Measurements from ENCODE around the gene COG2. TPM values are rescaled to one million over a fixed set of nuclear protein-coding genes. Genes with fewer than 3 reads are reported as not detected.

COG2 gene
- total RNA-seq, 1 donor from 2014 or later, result 8.4 TPM

DNA sequence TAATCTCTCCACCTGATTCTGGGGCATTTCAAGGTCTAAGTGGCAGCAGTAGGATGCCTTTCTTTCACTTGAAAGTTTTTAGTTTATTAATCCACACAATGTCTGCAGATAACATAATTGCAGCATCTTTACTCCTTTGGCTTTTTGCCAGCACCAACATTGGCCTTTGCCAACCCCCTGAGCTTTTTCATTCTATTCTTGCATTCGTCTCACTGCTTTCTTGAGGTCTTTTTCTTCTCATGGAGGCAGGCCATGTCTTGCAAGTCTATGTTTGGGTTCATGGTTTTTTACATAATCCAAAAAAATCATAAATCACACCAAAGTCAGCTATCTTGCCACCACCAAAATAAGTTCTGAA, 30.4 kb upstream of the COG2 start:
- no peaks in the 10 kb centered on the region for H3K27me3 ChIP-seq
- intact Hi-C loops (cut with DNase I), result no loop called here
- no peaks in the 10 kb centered on the region for H3K4me1 ChIP-seq
- TF ChIP-seq, protein P1, sequence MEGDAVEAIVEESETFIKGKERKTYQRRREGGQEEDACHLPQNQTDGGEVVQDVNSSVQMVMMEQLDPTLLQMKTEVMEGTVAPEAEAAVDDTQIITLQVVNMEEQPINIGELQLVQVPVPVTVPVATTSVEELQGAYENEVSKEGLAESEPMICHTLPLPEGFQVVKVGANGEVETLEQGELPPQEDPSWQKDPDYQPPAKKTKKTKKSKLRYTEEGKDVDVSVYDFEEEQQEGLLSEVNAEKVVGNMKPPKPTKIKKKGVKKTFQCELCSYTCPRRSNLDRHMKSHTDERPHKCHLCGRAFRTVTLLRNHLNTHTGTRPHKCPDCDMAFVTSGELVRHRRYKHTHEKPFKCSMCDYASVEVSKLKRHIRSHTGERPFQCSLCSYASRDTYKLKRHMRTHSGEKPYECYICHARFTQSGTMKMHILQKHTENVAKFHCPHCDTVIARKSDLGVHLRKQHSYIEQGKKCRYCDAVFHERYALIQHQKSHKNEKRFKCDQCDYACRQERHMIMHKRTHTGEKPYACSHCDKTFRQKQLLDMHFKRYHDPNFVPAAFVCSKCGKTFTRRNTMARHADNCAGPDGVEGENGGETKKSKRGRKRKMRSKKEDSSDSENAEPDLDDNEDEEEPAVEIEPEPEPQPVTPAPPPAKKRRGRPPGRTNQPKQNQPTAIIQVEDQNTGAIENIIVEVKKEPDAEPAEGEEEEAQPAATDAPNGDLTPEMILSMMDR (IDR thresholded peaks at IDR 0.05), result no peak
- no peak overlapping the region for H3K4me3 ChIP-seq
- no peak for DNase-seq (ENCODE audit: low spot score in 2 of 2)
- H3K36me3 ChIP-seq, result no peaks in the 10 kb centered on the region
- H3K9me3 ChIP-seq, result no peaks in the 10 kb centered on the region
- no peak overlapping the region for H3K27ac ChIP-seq

GRCh38 chr1:230612651-230613050, 29.6 kb upstream of the COG2 start:
- Histone ChIP-seq H3K36me3 (no peaks in the 10 kb centered on the region), H3K4me3 (no peak overlapping the region), H3K27me3 (no peaks in the 10 kb centered on the region), H3K4me1 (no peaks in the 10 kb centered on the region), H3K27ac (no peak overlapping the region), H3K9me3 (no peaks in the 10 kb centered on the region)
- intact Hi-C loops (cut with DNase I), result no loop called here
- no peak for DNase-seq (ENCODE audit: low spot score in 2 of 2)
- TF ChIP-seq, protein P1 (IDR thresholded peaks at IDR 0.05), result no peak

DNA sequence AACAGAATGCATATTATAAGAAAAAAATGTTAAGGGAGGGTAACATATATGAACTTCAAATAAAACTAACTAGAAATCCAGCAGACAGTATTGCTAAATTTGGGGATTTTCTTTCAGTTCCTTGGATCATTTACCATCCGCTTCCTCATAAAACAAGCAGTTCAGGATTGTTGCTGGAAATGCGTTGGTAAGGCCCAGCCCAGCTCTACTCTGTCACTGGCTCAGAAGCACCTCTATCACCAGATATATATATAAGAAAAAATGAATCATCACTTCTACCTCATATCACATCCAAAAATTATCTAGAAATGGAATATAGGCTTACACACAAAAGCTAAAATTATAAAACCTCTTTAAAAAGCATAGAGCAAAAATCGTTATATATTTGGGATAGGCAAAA, 28.2 kb upstream of the COG2 start:
- Histone ChIP-seq H3K36me3 (no peaks in the 10 kb centered on the region), H3K9me3 (no peaks in the 10 kb centered on the region), H3K4me1 (no peaks in the 10 kb centered on the region), H3K27me3 (no peaks in the 10 kb centered on the region), H3K4me3 (no peak overlapping the region), H3K27ac (no peak overlapping the region)
- no peak for DNase-seq (ENCODE audit: low spot score in 2 of 2)
- intact Hi-C loops (cut with DNase I), result no loop called here
- TF ChIP-seq, protein P1 (IDR thresholded peaks at IDR 0.05), result no peak

- no peak for DNase-seq (ENCODE audit: low spot score in 2 of 2)
- no peaks in the 10 kb centered on the region for H3K9me3 ChIP-seq
- no peak overlapping the region for H3K27ac ChIP-seq
- intact Hi-C loops (cut with DNase I), result no loop called here
- H3K4me3 ChIP-seq, result no peak overlapping the region
- H3K27me3 ChIP-seq, result no peaks in the 10 kb centered on the region
- TF ChIP-seq, protein P1 (IDR thresholded peaks at IDR 0.05), result no peak
- H3K4me1 ChIP-seq, result no peaks in the 10 kb centered on the region
- H3K36me3 ChIP-seq, result no peaks in the 10 kb centered on the region
Measured at GRCh38 chr1:230618537-230618936, 23.7 kb upstream of the COG2 start.

DNA sequence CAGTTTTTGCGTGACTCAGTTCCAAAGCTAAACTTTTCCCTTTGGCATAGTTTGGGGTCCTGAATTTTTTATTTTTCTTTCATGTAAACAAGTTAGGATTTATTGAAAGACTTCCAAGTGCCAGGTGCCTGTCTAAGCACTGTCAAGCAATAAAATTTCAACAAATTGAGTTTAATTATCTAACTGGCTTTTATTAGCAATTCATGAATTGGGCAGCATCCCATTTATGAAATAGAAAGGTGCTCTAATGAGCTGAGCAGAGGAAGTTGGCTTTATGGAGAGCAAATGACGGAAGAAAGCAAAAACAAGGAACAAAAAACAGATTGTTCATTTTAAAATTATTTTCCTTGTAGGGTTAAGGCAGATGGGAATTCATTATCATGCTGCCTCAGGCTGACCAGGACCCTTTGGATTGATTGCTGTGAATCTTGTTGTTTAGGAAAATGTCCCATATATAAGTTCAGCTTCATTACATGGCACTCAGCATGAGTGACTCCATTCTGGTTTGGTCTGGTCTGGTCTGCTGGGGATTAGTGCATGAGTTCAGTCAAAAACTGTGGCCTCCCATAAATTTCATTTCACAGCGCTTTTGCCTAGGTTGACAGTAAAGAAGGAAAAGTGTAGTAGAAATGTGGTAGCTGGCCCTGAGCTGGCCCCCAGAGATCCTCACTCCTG, 21.5 kb upstream of the COG2 start:
- Histone ChIP-seq H3K27me3 (no peaks in the 10 kb centered on the region), H3K4me1 (no peaks in the 10 kb centered on the region), H3K9me3 (no peaks in the 10 kb centered on the region), H3K27ac (no peak overlapping the region), H3K36me3 (no peaks in the 10 kb centered on the region), H3K4me3 (no peak overlapping the region)
- intact Hi-C loops (cut with DNase I), result no loop called here
- no peak for DNase-seq (ENCODE audit: low spot score in 2 of 2)
- TF ChIP-seq, protein P1 (IDR thresholded peaks at IDR 0.05), result no peak

Data from ascending aorta (tissue), 2 donors.